Type B pancreatic cell (in vitro differentiated cells): Measurements from ENCODE around the gene ADARB1. TPM values are rescaled to one million over a fixed set of nuclear protein-coding genes. Genes with fewer than 3 reads are reported as not detected.

Source experiments
- DNase-seq: peaks from one replicate; pipeline ENCODE4 v3.0.0; 2021; ENCODE audit warnings: mixed read lengths; ENCODE audit not compliant: unreplicated experiment; ENCODE audit errors: extremely low spot score
- H3K27ac Mint-ChIP-seq: 2 replicates; pipeline ENCODE4 v1.8.0; 2021; ENCODE audit warnings: mild to moderate bottlenecking, mixed read lengths
- H3K27me3 Mint-ChIP-seq: 2 replicates; pipeline ENCODE4 v1.8.0; 2021; ENCODE audit warnings: mixed read lengths
- H3K36me3 Mint-ChIP-seq: 2 replicates; pipeline ENCODE4 v1.8.0; 2021; ENCODE audit warnings: mixed read lengths
- H3K4me1 Mint-ChIP-seq: one replicate; pipeline ENCODE4 v1.8.0; 2021; ENCODE audit warnings: mixed read lengths; ENCODE audit not compliant: unreplicated experiment
- H3K4me3 Mint-ChIP-seq: 2 replicates; pipeline ENCODE4 v1.8.0; 2021; ENCODE audit warnings: mild to moderate bottlenecking, mixed read lengths
- H3K9me3 Mint-ChIP-seq: 2 replicates; pipeline ENCODE4 v1.8.0; 2021; ENCODE audit warnings: mixed read lengths
- total RNA-seq: library from RNA; stranded (reverse); gene quantifications from 2 replicates; pipeline ENCODE4 v1.2.1, GENCODE V29; 2021; ENCODE audit warnings: low replicate concordance
- TF ChIP-seq, protein P1 (sequence below): fragments of 200-600 bp; sonication (generic); conservative IDR thresholded peaks from 2 replicates; pipeline ENCODE4 v1.5.0; 2021; ENCODE audit warnings: antibody characterized with exemption, mild to moderate bottlenecking

Gene ADARB1
- total RNA-seq, 1 donor from 2014 or later, result 20.7 TPM

- no peaks in the 10 kb centered on the region for H3K36me3 Mint-ChIP-seq
- H3K27me3 Mint-ChIP-seq, result peaks cover 3% of the 10 kb centered on the region
- no peaks in the 10 kb centered on the region for H3K4me1 Mint-ChIP-seq
- no peaks in the 10 kb centered on the region for H3K9me3 Mint-ChIP-seq
- no peak overlapping the region for H3K27ac Mint-ChIP-seq
- TF ChIP-seq, protein P1, sequence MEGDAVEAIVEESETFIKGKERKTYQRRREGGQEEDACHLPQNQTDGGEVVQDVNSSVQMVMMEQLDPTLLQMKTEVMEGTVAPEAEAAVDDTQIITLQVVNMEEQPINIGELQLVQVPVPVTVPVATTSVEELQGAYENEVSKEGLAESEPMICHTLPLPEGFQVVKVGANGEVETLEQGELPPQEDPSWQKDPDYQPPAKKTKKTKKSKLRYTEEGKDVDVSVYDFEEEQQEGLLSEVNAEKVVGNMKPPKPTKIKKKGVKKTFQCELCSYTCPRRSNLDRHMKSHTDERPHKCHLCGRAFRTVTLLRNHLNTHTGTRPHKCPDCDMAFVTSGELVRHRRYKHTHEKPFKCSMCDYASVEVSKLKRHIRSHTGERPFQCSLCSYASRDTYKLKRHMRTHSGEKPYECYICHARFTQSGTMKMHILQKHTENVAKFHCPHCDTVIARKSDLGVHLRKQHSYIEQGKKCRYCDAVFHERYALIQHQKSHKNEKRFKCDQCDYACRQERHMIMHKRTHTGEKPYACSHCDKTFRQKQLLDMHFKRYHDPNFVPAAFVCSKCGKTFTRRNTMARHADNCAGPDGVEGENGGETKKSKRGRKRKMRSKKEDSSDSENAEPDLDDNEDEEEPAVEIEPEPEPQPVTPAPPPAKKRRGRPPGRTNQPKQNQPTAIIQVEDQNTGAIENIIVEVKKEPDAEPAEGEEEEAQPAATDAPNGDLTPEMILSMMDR, result no peak
- H3K4me3 Mint-ChIP-seq, result no peak overlapping the region
- DNase-seq, result no peak
Observed at GRCh38 chr21:45235488-45235887, 161.1 kb downstream of the ADARB1 start.

DNA sequence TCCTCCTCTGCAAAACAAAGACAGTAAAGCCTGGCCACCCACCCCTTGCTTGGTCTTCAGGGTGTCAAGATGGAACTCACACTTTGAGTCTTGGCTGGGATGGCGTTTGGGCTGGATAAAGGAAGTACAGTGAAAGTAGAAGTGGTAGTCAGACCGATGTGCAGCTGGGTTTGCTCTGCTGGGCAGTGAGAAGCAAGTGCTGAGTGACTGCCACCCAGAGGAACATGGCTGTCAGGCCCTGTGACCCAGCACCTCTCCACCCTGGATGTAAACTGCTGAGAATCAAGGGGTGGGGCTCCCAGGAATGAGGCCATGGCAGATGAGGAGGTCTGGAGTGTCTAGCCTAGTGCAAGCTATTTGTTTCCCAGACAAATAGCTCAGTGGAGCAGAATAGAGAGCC, 162.1 kb downstream of the ADARB1 start:
- no peaks in the 10 kb centered on the region for H3K4me1 Mint-ChIP-seq
- no peak for DNase-seq
- H3K27ac Mint-ChIP-seq, result no peak overlapping the region
- TF ChIP-seq, protein P1, result no peak
- no peak overlapping the region for H3K4me3 Mint-ChIP-seq
- no peaks in the 10 kb centered on the region for H3K9me3 Mint-ChIP-seq
- H3K27me3 Mint-ChIP-seq, result peaks cover 3% of the 10 kb centered on the region
- H3K36me3 Mint-ChIP-seq, result no peaks in the 10 kb centered on the region

DNA sequence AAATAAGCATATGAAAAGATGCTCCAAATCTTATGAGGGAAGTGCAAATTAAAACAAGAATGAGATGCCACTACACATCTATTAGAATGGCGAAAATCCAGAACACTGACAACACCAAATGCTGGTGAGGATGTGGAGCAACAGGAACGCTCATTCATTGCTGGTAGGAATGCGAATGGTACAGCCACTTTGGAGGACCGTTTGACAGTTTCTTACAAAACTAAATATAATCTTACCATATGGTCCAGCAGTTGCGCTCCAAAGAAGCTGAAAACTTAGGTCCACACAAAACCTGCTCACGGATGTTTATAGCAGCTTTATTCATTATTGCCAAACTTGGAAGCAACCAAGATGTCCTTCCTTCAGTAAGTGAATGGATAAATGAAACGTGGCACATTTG, 163.0 kb downstream of the ADARB1 start:
- no peak overlapping the region for H3K27ac Mint-ChIP-seq
- H3K27me3 Mint-ChIP-seq, result peaks cover 7% of the 10 kb centered on the region
- no peaks in the 10 kb centered on the region for H3K4me1 Mint-ChIP-seq
- no peaks in the 10 kb centered on the region for H3K36me3 Mint-ChIP-seq
- no peak overlapping the region for H3K4me3 Mint-ChIP-seq
- no peak for DNase-seq
- H3K9me3 Mint-ChIP-seq, result no peaks in the 10 kb centered on the region
- TF ChIP-seq, protein P1, result no peak

DNA sequence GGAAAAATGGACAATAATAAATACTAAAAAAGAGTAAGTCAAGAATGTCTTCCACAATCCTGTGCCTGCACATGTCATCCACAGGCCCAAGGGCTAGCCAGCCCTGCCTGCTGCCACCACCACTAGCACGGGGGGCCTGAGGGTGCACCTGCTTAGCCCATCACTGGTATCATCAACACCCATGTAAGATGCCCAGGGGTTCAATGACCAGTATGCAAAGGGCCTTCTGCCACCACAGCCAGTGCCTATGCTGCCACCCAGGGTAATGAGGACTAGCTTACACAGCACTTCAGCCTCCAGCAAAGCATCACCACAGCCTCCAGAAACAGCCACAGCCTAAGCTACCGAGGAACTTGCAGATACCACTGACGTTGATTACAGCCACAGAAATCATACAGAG, 167.0 kb downstream of the ADARB1 start:
- Mint-ChIP-seq H3K36me3 (no peaks in the 10 kb centered on the region), H3K9me3 (peaks cover 10% of the 10 kb centered on the region)
- TF ChIP-seq, protein P1, result no peak

DNA sequence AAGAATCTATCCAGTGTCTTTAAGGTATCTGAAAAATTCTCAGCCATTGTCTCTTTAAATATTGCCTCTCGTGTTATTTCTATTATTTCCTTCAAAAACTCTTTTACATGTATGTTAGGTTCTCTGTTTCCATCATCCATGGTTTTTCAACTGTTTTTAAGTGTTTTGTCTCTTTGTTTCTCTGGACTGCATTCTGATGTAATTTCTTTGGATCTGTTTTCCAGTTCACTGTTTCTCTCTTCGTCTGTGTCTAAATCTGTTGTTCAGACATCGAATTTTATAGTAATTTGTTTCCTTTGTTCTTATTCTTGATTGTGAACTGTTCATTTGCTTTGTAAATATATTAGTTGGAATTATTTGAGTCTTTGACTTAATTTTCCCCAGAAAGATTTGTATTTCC, 169.2 kb downstream of the ADARB1 start:
- TF ChIP-seq, protein P1, result no peak
- Mint-ChIP-seq H3K36me3 (no peaks in the 10 kb centered on the region), H3K4me1 (peaks cover 3% of the 10 kb centered on the region), H3K27ac (no peak overlapping the region), H3K4me3 (no peak overlapping the region), H3K27me3 (peaks cover 9% of the 10 kb centered on the region), H3K9me3 (peaks cover 10% of the 10 kb centered on the region)
- no peak for DNase-seq

More for the DNA sequence above, 167.0 kb downstream of the ADARB1 start:
- Mint-ChIP-seq H3K27ac (no peak overlapping the region), H3K27me3 (peaks cover 4% of the 10 kb centered on the region), H3K4me3 (no peak overlapping the region), H3K4me1 (no peaks in the 10 kb centered on the region)
- DNase-seq, result no peak

GRCh38 chr21:45244799-45245340, 170.5 kb downstream of the ADARB1 start:
- no peaks in the 10 kb centered on the region for H3K36me3 Mint-ChIP-seq
- H3K9me3 Mint-ChIP-seq, result peaks cover 10% of the 10 kb centered on the region
- TF ChIP-seq, protein P1, result no peak
- peaks cover 13% of the 10 kb centered on the region for H3K27me3 Mint-ChIP-seq
- DNase-seq, result no peak
- H3K4me3 Mint-ChIP-seq, result no peak overlapping the region
- no peak overlapping the region for H3K27ac Mint-ChIP-seq
- peaks cover 10% of the 10 kb centered on the region for H3K4me1 Mint-ChIP-seq
